ENCODE measurements around the gene PKNOX2. TPM values are rescaled to one million over a fixed set of nuclear protein-coding genes. Genes with fewer than 3 reads are reported as not detected.

The PKNOX2 gene
- total RNA-seq, 1 donor from 2014 or later: 8.7 TPM

GRCh38 chr11:125171974-125172373, 7.4 kb downstream of the PKNOX2 start:
- no peak for DNase-seq
- TF ChIP-seq CTCF (IDR thresholded peaks at IDR 0.05; ENCODE audit: partially characterized antibody, unreplicated experiment): no peak
- no peaks in the 10 kb centered on the region for H3K9me3 Mint-ChIP-seq (ENCODE audit: unreplicated experiment)
- peaks cover 7% of the 10 kb centered on the region for H3K27me3 Mint-ChIP-seq (ENCODE audit: unreplicated experiment)
- no peak overlapping the region for H3K27ac Mint-ChIP-seq (ENCODE audit: unreplicated experiment)
- no peak overlapping the region for H3K4me3 Mint-ChIP-seq (ENCODE audit: unreplicated experiment)
- no peaks in the 10 kb centered on the region for H3K36me3 Mint-ChIP-seq (ENCODE audit: unreplicated experiment)
- peaks cover 47% of the 10 kb centered on the region for H3K4me1 Mint-ChIP-seq (ENCODE audit: low read depth, unreplicated experiment)

- Mint-ChIP-seq H3K27ac (ENCODE audit: unreplicated experiment) (no peak overlapping the region), H3K4me1 (ENCODE audit: low read depth, unreplicated experiment) (peaks cover 46% of the 10 kb centered on the region), H3K27me3 (ENCODE audit: unreplicated experiment) (peaks cover 7% of the 10 kb centered on the region), H3K9me3 (ENCODE audit: unreplicated experiment) (no peaks in the 10 kb centered on the region), H3K4me3 (ENCODE audit: unreplicated experiment) (no peak overlapping the region), H3K36me3 (ENCODE audit: unreplicated experiment) (no peaks in the 10 kb centered on the region)
- DNase-seq: no peak
- no peak for TF ChIP-seq CTCF (IDR thresholded peaks at IDR 0.05; ENCODE audit: partially characterized antibody, unreplicated experiment)
Observed at GRCh38 chr11:125173027-125173426, 8.5 kb downstream of the PKNOX2 start.

- no peak for TF ChIP-seq CTCF (IDR thresholded peaks at IDR 0.05; ENCODE audit: partially characterized antibody, unreplicated experiment)
- no peak for DNase-seq
- Mint-ChIP-seq H3K27ac (ENCODE audit: unreplicated experiment) (no peak overlapping the region), H3K4me1 (ENCODE audit: low read depth, unreplicated experiment) (peaks cover 41% of the 10 kb centered on the region), H3K9me3 (ENCODE audit: unreplicated experiment) (no peaks in the 10 kb centered on the region), H3K4me3 (ENCODE audit: unreplicated experiment) (no peak overlapping the region), H3K27me3 (ENCODE audit: unreplicated experiment) (peaks cover 7% of the 10 kb centered on the region), H3K36me3 (ENCODE audit: unreplicated experiment) (no peaks in the 10 kb centered on the region)
Observed at GRCh38 chr11:125173556-125173955, 9.0 kb downstream of the PKNOX2 start.

- Mint-ChIP-seq H3K27ac (ENCODE audit: unreplicated experiment) (no peak overlapping the region), H3K9me3 (ENCODE audit: unreplicated experiment) (no peaks in the 10 kb centered on the region), H3K4me3 (ENCODE audit: unreplicated experiment) (no peak overlapping the region), H3K4me1 (ENCODE audit: low read depth, unreplicated experiment) (peaks cover 38% of the 10 kb centered on the region), H3K27me3 (ENCODE audit: unreplicated experiment) (peaks cover 7% of the 10 kb centered on the region), H3K36me3 (ENCODE audit: unreplicated experiment) (no peaks in the 10 kb centered on the region)
- TF ChIP-seq CTCF (IDR thresholded peaks at IDR 0.05; ENCODE audit: partially characterized antibody, unreplicated experiment): no peak
- no peak for DNase-seq
Observed at GRCh38 chr11:125174057-125174456, 9.5 kb downstream of the PKNOX2 start.

DNA sequence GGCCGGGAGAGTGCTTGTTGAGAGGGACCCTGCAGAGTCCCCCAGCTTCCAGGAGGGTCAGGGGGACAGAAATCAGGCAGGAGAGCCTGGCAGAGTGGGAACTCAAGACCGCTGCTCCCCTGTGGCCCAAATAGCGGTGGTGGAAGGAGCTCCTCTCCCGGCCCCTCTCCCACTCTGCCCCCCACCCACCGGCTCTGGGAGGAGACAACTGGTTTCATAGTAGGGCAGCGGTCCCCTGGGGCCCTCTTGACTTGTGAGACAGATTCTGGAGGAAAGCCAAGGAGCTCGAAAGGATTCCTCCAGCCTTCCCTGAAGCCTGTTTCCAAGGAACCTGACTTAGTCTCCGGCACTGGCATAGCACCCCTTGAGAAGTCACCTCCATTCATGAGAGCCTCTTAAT, 10.1 kb downstream of the PKNOX2 start:
- H3K27me3 Mint-ChIP-seq (ENCODE audit: unreplicated experiment): peaks cover 4% of the 10 kb centered on the region
- H3K36me3 Mint-ChIP-seq (ENCODE audit: unreplicated experiment): no peaks in the 10 kb centered on the region
- peaks cover 32% of the 10 kb centered on the region for H3K4me1 Mint-ChIP-seq (ENCODE audit: low read depth, unreplicated experiment)
- no peak for DNase-seq
- H3K4me3 Mint-ChIP-seq (ENCODE audit: unreplicated experiment): no peak overlapping the region
- no peaks in the 10 kb centered on the region for H3K9me3 Mint-ChIP-seq (ENCODE audit: unreplicated experiment)
- no peak overlapping the region for H3K27ac Mint-ChIP-seq (ENCODE audit: unreplicated experiment)
- TF ChIP-seq CTCF (IDR thresholded peaks at IDR 0.05; ENCODE audit: partially characterized antibody, unreplicated experiment): no peak

Measured in glutamatergic neuron (in vitro differentiated cells).